ENCODE results near the gene PRTG. TPM values are rescaled to one million over a fixed set of nuclear protein-coding genes. Genes with fewer than 3 reads are reported as not detected.
"Not testable (repeated sequence)": the region's sequence is repeated elsewhere in the genome, so short reads cannot be mapped to it uniquely, and the experiment has no call there.

Gene PRTG
- total RNA-seq, 1 donor from 2014 or later, result 19.4 TPM

DNA sequence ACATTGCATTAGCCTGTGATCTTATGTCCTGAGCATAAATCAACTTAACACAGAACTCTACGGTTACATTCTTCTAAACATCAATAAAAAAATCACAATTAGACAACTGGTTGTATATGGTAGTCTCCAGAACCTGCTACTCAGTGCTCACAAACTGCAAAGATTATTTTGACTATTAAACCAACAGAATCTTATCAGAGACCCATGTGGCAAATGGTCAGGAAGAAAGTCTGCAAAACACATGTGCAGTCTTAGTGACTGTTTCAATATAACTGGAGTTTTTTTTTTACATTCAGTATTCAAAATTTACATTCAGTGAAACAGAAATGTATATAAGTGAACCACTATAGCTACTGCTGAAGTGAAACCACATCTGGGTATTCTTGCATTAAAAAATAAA lies 127.5 kb downstream of the PRTG start:
- Mint-ChIP-seq H3K4me3 (ENCODE audit: unreplicated experiment) (no peak overlapping the region), H3K36me3 (ENCODE audit: unreplicated experiment) (no peaks in the 10 kb centered on the region), H3K27ac (ENCODE audit: unreplicated experiment) (no peak overlapping the region), H3K9me3 (ENCODE audit: unreplicated experiment) (no peaks in the 10 kb centered on the region), H3K4me1 (ENCODE audit: low read depth, unreplicated experiment) (peaks cover 2% of the 10 kb centered on the region), H3K27me3 (ENCODE audit: unreplicated experiment) (no peaks in the 10 kb centered on the region)
- no peak for DNase-seq
- TF ChIP-seq, protein P1, sequence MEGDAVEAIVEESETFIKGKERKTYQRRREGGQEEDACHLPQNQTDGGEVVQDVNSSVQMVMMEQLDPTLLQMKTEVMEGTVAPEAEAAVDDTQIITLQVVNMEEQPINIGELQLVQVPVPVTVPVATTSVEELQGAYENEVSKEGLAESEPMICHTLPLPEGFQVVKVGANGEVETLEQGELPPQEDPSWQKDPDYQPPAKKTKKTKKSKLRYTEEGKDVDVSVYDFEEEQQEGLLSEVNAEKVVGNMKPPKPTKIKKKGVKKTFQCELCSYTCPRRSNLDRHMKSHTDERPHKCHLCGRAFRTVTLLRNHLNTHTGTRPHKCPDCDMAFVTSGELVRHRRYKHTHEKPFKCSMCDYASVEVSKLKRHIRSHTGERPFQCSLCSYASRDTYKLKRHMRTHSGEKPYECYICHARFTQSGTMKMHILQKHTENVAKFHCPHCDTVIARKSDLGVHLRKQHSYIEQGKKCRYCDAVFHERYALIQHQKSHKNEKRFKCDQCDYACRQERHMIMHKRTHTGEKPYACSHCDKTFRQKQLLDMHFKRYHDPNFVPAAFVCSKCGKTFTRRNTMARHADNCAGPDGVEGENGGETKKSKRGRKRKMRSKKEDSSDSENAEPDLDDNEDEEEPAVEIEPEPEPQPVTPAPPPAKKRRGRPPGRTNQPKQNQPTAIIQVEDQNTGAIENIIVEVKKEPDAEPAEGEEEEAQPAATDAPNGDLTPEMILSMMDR (IDR thresholded peaks at IDR 0.05; ENCODE audit: partially characterized antibody, unreplicated experiment), result no peak

DNA sequence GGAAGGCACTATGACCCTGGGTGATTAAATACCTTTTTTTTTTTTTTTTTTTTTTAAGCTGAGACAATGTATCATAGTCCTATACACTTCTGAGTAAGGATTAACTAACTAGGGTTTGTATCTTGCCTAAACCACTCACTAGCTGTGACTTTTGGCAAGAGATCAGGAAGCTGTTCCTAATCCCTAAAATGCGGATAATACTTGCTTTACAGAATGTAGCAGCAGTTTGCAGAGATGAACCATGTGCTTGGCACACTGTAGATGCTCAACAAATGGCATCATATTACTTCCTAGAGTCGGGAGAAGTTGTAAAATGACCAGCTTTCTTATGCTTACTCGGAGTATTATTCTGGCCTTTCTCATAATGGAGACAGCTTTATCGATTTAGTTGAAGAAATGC lies 129.2 kb downstream of the PRTG start:
- DNase-seq, result no peak
- Mint-ChIP-seq H3K4me1 (ENCODE audit: low read depth, unreplicated experiment) (no peaks in the 10 kb centered on the region), H3K9me3 (ENCODE audit: unreplicated experiment) (peaks cover 1% of the 10 kb centered on the region), H3K27me3 (ENCODE audit: unreplicated experiment) (no peaks in the 10 kb centered on the region), H3K27ac (ENCODE audit: unreplicated experiment) (no peak overlapping the region), H3K36me3 (ENCODE audit: unreplicated experiment) (peaks cover 5% of the 10 kb centered on the region), H3K4me3 (ENCODE audit: unreplicated experiment) (no peak overlapping the region)
- TF ChIP-seq, protein P1 (IDR thresholded peaks at IDR 0.05; ENCODE audit: partially characterized antibody, unreplicated experiment), result no peak

DNA sequence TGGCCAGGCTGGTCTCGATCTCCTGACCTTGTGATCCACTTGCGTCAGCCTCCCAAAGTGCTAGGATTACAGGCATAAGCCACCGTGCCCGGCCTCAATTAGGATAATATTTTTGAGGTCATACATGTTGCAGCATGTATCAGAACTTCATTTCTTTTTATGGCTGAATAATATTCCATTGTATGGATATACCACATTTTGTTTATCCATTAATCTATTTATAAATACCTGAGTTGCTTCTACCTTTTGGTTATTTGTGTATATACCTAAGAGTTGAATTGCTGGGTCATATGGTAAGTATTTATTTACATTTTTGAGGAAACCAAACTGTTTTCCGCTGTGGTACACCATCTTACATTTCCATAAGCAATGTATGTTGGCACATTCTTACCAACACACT lies 136.7 kb downstream of the PRTG start:
- TF ChIP-seq, protein P1 (IDR thresholded peaks at IDR 0.05; ENCODE audit: partially characterized antibody, unreplicated experiment), result no peak
- H3K27ac Mint-ChIP-seq (ENCODE audit: unreplicated experiment), result no peak overlapping the region
- peaks cover 5% of the 10 kb centered on the region for H3K36me3 Mint-ChIP-seq (ENCODE audit: unreplicated experiment)
- H3K27me3 Mint-ChIP-seq (ENCODE audit: unreplicated experiment), result no peaks in the 10 kb centered on the region
- no peak overlapping the region for H3K4me3 Mint-ChIP-seq (ENCODE audit: unreplicated experiment)
- peaks cover 1% of the 10 kb centered on the region for H3K9me3 Mint-ChIP-seq (ENCODE audit: unreplicated experiment)
- no peaks in the 10 kb centered on the region for H3K4me1 Mint-ChIP-seq (ENCODE audit: low read depth, unreplicated experiment)
- DNase-seq, result no peak

DNA sequence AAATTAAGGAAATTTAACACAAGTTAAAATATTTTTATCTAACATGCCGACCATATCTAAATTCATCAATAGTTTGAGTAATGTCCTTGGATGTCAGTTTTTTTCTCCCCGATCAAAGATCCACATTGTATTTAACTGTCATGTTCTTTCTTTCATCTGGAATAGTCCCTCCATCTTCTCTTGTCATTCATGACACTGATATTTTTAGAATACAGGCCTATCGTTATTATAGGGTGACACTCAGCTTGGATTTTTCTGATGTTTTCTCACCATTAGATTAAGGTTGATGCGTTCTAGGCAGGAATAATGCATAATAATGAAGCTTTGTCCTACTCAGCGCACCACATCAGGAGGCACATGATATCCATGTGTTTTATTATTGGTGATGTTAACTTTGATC lies 141.6 kb downstream of the PRTG start:
- no peak for DNase-seq
- no peak overlapping the region for H3K4me3 Mint-ChIP-seq (ENCODE audit: unreplicated experiment)
- H3K36me3 Mint-ChIP-seq (ENCODE audit: unreplicated experiment), result no peaks in the 10 kb centered on the region
- no peaks in the 10 kb centered on the region for H3K27me3 Mint-ChIP-seq (ENCODE audit: unreplicated experiment)
- H3K27ac Mint-ChIP-seq (ENCODE audit: unreplicated experiment), result no peak overlapping the region
- TF ChIP-seq, protein P1 (IDR thresholded peaks at IDR 0.05; ENCODE audit: partially characterized antibody, unreplicated experiment), result no peak
- no peaks in the 10 kb centered on the region for H3K9me3 Mint-ChIP-seq (ENCODE audit: unreplicated experiment)
- no peaks in the 10 kb centered on the region for H3K4me1 Mint-ChIP-seq (ENCODE audit: low read depth, unreplicated experiment)

DNA sequence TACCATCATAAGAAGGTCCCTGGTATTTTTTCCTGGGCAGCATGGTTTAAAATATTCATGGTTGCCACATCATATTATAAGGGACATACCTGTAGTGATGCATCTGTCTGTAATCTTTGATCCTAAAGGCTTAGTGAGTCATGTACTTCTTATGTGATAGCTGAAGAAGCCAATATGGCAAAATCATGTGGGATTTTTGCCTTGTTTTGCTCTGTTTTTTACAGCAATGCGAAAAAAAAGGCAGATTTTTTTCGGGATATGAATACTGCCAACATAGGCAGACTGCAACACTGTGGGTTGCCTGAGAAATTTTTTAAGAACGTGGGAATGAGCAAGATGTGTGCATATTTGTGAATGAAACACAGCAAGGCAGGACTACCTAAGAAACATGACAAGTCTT lies 143.5 kb downstream of the PRTG start:
- Mint-ChIP-seq H3K27ac (ENCODE audit: unreplicated experiment) (no peak overlapping the region), H3K4me3 (ENCODE audit: unreplicated experiment) (no peak overlapping the region), H3K36me3 (ENCODE audit: unreplicated experiment) (no peaks in the 10 kb centered on the region), H3K27me3 (ENCODE audit: unreplicated experiment) (no peaks in the 10 kb centered on the region), H3K9me3 (ENCODE audit: unreplicated experiment) (no peaks in the 10 kb centered on the region), H3K4me1 (ENCODE audit: low read depth, unreplicated experiment) (no peaks in the 10 kb centered on the region)
- DNase-seq, result no peak
- TF ChIP-seq, protein P1 (IDR thresholded peaks at IDR 0.05; ENCODE audit: partially characterized antibody, unreplicated experiment), result no peak

DNA sequence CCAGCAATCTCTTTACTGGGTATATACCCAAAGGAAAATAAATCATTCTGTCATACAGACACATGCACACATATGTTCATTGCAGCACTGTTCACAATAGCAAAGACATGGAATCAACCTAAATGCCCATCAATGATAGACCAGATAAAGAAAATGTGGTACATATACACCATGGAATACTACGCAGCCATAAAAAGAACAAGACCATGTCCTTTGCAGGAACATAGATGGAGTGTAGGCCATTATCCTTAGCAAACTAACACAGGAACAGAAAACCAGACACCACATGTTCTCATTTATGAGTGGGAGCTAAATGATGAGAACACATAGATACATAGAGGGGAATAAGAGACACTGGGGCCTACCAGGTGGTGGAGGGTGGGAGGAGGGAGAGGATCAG lies 149.9 kb downstream of the PRTG start:
- H3K27ac Mint-ChIP-seq (ENCODE audit: unreplicated experiment); H3K4me1 Mint-ChIP-seq (ENCODE audit: low read depth, unreplicated experiment); H3K27me3 Mint-ChIP-seq (ENCODE audit: unreplicated experiment); H3K9me3 Mint-ChIP-seq (ENCODE audit: unreplicated experiment); DNase-seq; H3K36me3 Mint-ChIP-seq (ENCODE audit: unreplicated experiment); H3K4me3 Mint-ChIP-seq (ENCODE audit: unreplicated experiment): not testable (repeated sequence)

Measured in glutamatergic neuron (in vitro differentiated cells).